Measurements from ENCODE around the gene SLC7A6.

Gene SLC7A6

DNA sequence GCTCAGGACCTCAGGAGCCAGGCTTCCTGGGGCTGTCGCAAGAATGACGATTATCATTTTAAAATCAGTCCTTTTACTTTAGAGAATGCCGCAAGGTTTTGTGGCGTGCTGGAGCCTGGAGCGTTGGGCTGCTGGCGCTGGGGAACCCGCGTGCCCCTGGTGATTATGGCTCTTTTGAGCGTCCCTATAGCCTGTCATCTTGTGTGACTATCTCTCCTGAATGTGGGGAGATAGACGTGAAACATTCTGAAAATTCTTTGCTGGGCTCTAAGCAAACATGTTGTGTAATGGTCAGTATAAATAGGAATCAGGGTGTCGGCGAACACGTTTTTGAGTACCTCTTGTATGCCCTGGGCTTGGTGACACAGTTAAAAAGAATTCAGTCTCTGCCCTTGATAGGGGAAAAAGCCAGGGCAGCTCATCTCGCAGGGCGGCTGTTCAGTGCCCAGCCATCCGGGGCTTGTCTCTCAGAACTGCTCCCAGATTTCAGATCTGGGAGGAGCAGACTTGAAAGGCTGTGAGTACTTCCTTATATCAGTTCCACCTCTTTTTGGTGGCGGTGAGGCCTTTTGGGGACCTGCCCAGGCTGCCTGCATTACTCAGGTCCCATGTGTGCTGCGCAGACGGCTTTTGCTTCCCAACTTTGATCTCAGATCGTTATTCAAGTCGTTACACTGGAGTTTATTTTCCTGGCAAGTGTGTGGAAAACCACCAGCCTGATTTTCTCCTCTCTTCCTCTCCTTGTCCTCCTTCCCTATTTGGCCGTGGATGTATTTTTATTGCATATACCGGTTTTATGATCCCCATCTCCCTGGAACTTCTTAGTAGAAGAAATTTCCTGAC is 973 bp downstream of the SLC7A6 start:
- DNase-seq (ENCODE audit: low read depth): peak; percentile 86
- TF ChIP-seq, protein P1, sequence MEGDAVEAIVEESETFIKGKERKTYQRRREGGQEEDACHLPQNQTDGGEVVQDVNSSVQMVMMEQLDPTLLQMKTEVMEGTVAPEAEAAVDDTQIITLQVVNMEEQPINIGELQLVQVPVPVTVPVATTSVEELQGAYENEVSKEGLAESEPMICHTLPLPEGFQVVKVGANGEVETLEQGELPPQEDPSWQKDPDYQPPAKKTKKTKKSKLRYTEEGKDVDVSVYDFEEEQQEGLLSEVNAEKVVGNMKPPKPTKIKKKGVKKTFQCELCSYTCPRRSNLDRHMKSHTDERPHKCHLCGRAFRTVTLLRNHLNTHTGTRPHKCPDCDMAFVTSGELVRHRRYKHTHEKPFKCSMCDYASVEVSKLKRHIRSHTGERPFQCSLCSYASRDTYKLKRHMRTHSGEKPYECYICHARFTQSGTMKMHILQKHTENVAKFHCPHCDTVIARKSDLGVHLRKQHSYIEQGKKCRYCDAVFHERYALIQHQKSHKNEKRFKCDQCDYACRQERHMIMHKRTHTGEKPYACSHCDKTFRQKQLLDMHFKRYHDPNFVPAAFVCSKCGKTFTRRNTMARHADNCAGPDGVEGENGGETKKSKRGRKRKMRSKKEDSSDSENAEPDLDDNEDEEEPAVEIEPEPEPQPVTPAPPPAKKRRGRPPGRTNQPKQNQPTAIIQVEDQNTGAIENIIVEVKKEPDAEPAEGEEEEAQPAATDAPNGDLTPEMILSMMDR (IDR thresholded peaks at IDR 0.05; ENCODE audit: insufficient read depth, low read depth, low read length, missing control alignments): no peak
- peak overlapping the region; percentile 82 for H3K4me3 ChIP-seq (ENCODE audit: low read length)

DNA sequence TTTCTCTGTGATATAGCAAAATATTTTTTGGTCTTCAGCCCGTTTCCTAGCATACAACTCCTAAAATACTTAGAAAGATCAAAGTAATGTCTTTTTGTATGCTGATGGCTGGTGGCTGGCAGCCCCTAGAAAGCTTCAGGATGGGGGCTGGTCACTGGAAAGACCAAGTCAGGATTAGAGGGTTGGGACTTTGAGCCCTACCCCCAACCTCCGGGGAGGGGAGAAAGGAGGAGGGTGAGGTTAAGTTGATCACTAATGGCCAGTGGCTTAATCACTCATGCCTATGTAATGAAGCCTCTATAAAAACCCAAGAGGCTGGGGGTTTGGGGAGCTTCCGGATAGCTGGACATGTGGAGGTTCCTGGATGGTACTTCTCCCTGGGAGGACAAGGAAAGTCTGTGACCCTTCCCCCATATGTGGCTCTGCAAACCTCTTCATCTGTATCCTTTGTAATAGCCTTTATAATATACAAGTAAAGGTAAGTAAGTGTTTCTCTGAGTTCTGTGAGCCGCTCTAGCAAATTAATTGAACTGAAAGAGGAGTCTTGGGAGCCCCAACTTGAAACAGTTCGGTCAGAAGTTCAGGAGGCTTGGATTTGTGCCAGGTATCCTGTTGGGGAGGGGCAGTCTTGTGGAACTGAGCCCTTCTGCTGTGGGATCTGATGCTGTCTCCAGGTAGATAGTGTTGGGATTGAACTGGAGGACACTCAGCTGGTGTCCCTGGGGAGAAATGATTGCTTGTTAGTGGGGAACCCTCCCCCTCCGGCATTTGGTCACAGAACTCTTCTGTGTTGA is 3.5 kb downstream of the SLC7A6 start:
- TF ChIP-seq, protein P1 (IDR thresholded peaks at IDR 0.05; ENCODE audit: insufficient read depth, low read depth, low read length, missing control alignments): no peak
- no peak overlapping the region for H3K4me3 ChIP-seq (ENCODE audit: low read length)

DNA sequence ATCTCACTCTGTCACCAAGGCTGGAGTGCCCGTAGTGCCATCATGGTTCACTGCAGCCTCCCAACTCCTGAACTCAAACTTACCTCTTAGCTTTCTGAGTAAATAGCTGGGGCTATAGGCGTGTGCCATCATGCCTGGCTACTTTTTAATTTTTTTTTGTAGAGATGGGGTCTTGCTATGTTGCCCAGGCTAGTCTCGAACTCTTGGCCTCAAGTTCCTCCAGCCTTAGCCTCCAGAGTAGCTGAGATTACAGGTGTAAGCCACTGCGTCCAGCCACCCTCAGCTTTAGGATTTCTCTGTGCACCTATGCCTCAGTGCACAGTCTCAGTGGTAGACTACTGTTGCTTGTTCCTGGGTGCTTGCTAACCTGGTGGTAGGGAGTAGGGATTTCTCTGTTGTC is 5.5 kb downstream of the SLC7A6 start:
- DNase-seq (ENCODE audit: low read depth): no peak
- no peak overlapping the region for H3K4me3 ChIP-seq (ENCODE audit: low read length)
- TF ChIP-seq, protein P1 (IDR thresholded peaks at IDR 0.05; ENCODE audit: insufficient read depth, low read depth, low read length, missing control alignments): no peak

More for the DNA sequence above, 3.5 kb downstream of the SLC7A6 start:
- DNase-seq (ENCODE audit: low read depth): no peak

DNA sequence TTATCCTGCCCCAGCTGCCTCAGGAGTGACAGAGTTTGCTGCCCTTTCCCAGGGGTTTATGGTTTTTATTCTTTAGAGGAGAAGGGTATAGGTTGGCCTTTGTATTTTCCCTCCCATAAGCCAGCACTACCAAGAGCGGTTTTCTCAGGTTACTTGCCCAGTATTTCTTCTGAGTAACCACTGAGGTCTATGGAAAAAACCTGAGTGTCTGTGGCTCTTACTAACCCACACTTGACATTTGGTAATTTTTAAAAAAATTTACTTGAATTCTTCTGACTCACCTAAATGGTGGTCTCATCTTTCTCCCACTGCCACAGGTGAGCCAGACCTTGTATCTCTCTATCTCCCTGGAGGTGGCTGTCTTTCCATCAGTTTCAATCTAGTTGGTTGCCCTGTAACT is 6.0 kb downstream of the SLC7A6 start:
- no peak for DNase-seq (ENCODE audit: low read depth)
- H3K4me3 ChIP-seq (ENCODE audit: low read length): no peak overlapping the region
- TF ChIP-seq, protein P1 (IDR thresholded peaks at IDR 0.05; ENCODE audit: insufficient read depth, low read depth, low read length, missing control alignments): no peak

DNA sequence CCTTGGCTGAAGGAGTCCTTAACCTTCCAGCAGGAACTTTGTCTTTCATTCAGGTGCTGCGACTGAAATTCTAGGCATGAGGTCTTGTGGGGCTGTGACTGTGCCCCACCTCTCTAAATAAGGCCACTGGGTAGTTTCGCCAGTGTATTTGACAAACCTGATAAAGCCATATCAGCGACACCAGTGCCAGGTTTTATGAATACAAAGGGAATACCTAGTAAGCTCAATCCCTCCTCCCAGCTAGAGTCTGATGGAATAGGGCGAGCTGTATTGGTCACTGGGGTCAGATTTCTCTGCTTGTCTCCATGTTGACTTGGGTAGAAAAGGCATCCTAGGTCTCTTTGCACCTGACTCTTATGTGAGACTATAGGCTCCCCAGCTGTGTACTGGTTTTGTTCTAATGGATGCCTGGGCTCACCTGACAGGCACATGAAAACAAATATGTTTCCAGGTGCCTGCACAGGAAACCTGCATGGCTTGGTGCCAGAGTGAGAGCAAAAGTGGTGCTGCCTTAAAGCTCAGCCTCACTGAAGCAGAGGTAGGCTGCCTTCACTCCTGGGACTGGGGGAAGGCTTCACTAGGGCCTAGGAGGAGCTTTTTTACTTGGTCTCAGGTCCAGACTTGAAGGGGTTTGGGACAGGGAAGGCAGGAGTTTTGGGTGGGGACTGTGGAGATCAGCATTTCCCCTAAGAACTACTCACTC is 8.3 kb downstream of the SLC7A6 start:
- TF ChIP-seq, protein P1 (IDR thresholded peaks at IDR 0.05; ENCODE audit: insufficient read depth, low read depth, low read length, missing control alignments): no peak
- DNase-seq (ENCODE audit: low read depth): peak; percentile 36

DNA sequence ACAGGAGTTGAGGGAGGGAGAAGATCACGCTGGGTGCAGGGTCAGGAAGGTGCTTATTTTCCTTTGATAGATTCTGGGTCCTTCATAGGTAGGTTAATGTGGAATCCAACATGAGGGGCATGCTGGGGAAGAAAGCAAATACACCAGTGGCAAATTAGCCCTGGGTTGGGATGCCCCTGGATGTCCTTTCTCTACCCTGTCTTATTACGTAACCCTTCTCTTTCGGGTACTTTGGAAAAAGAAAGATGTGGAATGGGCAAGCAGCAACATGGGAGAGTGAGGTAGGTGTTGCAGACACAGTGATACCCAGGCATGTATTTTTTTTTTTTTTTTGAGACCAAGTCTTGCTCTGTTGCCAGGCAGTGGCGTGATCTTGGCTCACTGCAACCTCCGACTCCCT is 9.1 kb downstream of the SLC7A6 start:
- TF ChIP-seq, protein P1 (IDR thresholded peaks at IDR 0.05; ENCODE audit: insufficient read depth, low read depth, low read length, missing control alignments): no peak
- DNase-seq (ENCODE audit: low read depth): peak; percentile 30
- no peak overlapping the region for H3K4me3 ChIP-seq (ENCODE audit: low read length)

More for the DNA sequence above, 8.3 kb downstream of the SLC7A6 start:
- H3K4me3 ChIP-seq (ENCODE audit: low read length): no peak overlapping the region

Measured in epithelial cell of esophagus (primary cell).